ENCODE results near the gene CHI3L1. TPM values are rescaled to one million over a fixed set of nuclear protein-coding genes. Genes with fewer than 3 reads are reported as not detected.

CHI3L1 gene
- total and polyA plus RNA-seq, 11 donors: 0.15 to 27.1 (median 1.3) TPM; not detected in 1

DNA sequence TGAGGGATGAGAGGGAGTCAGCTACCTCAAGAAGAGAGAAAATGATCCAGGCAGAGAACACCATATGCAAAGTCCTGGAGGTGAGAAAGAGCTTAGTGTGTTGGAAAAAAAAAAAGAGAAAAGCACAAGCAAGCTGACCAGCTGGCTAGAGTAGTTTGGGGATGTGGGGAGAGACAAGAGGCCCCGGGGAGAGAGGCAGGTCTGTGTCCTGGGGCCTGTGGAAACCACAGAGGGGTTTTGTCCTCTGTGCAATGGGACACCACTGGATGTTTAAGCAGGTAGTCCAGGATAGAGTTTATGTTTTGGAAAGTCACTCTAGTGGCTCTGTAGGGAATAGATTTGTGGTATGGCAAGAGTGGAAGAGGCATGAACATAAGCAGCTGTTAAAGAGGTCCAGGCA lies 14.4 kb upstream of the CHI3L1 start:
- intact Hi-C loops (cut with DNase I): no loop called here
- H3K27me3 ChIP-seq: no peaks in the 10 kb centered on the region
- TF ChIP-seq, protein P1, sequence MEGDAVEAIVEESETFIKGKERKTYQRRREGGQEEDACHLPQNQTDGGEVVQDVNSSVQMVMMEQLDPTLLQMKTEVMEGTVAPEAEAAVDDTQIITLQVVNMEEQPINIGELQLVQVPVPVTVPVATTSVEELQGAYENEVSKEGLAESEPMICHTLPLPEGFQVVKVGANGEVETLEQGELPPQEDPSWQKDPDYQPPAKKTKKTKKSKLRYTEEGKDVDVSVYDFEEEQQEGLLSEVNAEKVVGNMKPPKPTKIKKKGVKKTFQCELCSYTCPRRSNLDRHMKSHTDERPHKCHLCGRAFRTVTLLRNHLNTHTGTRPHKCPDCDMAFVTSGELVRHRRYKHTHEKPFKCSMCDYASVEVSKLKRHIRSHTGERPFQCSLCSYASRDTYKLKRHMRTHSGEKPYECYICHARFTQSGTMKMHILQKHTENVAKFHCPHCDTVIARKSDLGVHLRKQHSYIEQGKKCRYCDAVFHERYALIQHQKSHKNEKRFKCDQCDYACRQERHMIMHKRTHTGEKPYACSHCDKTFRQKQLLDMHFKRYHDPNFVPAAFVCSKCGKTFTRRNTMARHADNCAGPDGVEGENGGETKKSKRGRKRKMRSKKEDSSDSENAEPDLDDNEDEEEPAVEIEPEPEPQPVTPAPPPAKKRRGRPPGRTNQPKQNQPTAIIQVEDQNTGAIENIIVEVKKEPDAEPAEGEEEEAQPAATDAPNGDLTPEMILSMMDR (IDR thresholded peaks at IDR 0.05): no peak
- no peak for TF ChIP-seq POLR2A (IDR thresholded peaks at IDR 0.05)
- H3K36me3 ChIP-seq: no peaks in the 10 kb centered on the region
- peaks cover 0 to 36% (median 5%) of the 10 kb centered on the region in 12 donors for H3K4me1 ChIP-seq
- ATAC-seq: no peak
- no peaks in the 10 kb centered on the region for H3K9me3 ChIP-seq
- no peak for DNase-seq
- 67 to 81% (median 71%) methylated on average over 1 of the region's 1 CpG for WGBS, 4 donors
- peak overlapping the region in 7 of 12 donors; percentile 46 to 67 (median 52) for H3K27ac ChIP-seq
- H3K4me3 ChIP-seq: no peak overlapping the region

DNA sequence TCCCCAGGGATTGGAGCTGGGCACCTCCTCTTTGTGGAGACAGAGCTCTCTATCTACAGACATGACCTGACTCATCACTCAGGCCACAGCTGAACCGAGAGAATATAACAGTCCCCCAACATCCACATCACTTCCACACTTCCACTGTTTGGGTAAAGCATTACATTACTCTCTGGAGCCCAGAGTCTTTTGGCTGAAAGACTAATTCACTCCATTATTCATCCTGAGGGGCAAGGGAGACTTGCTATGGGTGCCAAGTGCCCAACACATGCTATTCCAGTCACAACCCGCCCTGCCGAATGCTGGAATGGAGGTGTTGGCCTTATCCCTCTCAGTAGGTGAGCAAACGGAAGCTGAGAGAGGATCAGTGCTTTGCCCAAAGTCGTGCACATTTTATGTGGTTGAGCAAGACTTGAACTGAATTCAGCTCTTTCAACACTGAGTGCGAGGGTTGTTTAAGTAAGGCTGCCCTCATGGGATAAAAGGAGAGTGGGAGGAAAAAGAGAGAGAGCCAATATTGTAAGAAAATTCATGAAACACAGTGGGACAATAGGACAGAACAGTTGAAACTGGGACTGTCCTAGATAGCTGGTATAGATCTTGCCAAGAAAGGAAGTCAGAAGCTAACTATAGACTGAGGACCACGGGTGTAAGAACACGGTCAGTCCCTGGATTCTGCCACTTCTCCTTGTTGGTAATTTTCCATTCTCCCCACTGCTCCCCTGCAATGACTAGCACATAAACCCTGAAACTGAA lies 13.5 kb upstream of the CHI3L1 start:
- intact Hi-C loops (cut with DNase I): no loop called here
- H3K9me3 ChIP-seq: no peaks in the 10 kb centered on the region
- ATAC-seq (peak; percentile 34 to 73 (median 68)), DNase-seq (peak in 1 of 5 donors; percentile 28)
- WGBS, 4 donors: 47 to 55% (median 54%) methylated on average over 8 of the region's 8 CpGs
- H3K27me3 ChIP-seq: no peaks in the 10 kb centered on the region
- TF ChIP-seq POLR2A (IDR thresholded peaks at IDR 0.05): no peak
- TF ChIP-seq, protein P1 (IDR thresholded peaks at IDR 0.05): no peak
- peak overlapping the region in 10 of 12 donors; percentile 13 to 67 (median 52) for H3K27ac ChIP-seq
- H3K4me1 ChIP-seq: peaks cover 0 to 36% (median 5%) of the 10 kb centered on the region in 12 donors
- H3K36me3 ChIP-seq: no peaks in the 10 kb centered on the region
- H3K4me3 ChIP-seq: no peak overlapping the region

DNA sequence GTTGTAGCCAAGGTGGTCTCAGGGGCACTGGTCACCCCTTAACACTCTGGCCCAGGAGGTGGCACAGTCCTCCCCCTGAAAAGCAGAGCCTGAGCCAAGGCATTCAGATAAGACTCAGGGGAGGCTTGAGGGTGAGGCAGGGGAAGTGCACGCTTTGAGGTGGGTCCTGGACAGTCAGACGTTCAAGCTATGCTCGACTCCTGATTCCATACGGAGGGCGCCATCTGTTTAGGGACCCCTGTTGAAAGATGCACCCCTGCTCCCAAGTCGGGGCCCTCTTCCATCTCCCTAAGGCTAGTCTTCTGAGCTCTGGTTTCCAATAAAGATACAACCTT lies 12.9 kb upstream of the CHI3L1 start:
- WGBS, 4 donors: 79 to 87% (median 85%) methylated on average over 6 of the region's 6 CpGs
- Histone ChIP-seq H3K36me3 (no peaks in the 10 kb centered on the region), H3K27me3 (no peaks in the 10 kb centered on the region), H3K4me3 (no peak overlapping the region), H3K27ac (peak overlapping the region in 8 of 12 donors; percentile 24 to 54 (median 48)), H3K9me3 (no peaks in the 10 kb centered on the region), H3K4me1 (peaks cover 0 to 36% (median 5%) of the 10 kb centered on the region in 12 donors)
- intact Hi-C loops (cut with DNase I): no loop called here
- ATAC-seq: no peak
- no peak for DNase-seq
- TF ChIP-seq, protein P1 (IDR thresholded peaks at IDR 0.05): no peak
- TF ChIP-seq POLR2A (IDR thresholded peaks at IDR 0.05): no peak

DNA sequence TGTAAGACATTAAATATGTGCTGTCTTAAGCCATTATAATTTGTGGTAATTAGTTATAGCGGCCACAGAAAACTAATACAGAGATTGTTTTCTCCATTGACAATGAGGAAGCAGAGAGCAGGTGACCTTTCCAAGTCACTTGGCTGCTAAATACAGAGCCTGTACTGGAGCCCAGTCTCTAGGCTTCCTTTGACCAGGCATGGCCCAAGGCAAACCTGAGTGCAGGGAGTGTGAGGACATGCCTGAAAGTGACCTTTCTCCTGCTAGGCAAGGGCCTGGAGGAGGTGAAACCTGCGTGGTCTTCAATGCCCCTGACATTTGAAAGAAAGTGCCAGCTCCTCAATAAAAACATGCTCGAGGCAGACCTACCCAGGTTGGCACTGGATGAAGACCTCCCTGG lies 12.5 kb upstream of the CHI3L1 start:
- H3K27ac ChIP-seq: peak overlapping the region in 1 of 12 donors; percentile 50
- WGBS, 4 donors: 82 to 90% (median 88%) methylated on average over 3 of the region's 3 CpGs
- intact Hi-C loops (cut with DNase I): no loop called here

More for the DNA sequence above, 12.5 kb upstream of the CHI3L1 start:
- Histone ChIP-seq H3K4me1 (peaks cover 0 to 36% (median 5%) of the 10 kb centered on the region in 12 donors), H3K9me3 (no peaks in the 10 kb centered on the region), H3K36me3 (no peaks in the 10 kb centered on the region), H3K4me3 (no peak overlapping the region), H3K27me3 (no peaks in the 10 kb centered on the region)
- DNase-seq: no peak
- TF ChIP-seq POLR2A (IDR thresholded peaks at IDR 0.05): no peak
- TF ChIP-seq, protein P1 (IDR thresholded peaks at IDR 0.05): no peak
- no peak for ATAC-seq
